ENCODE results near the gene MPRIP. TPM values are rescaled to one million over a fixed set of nuclear protein-coding genes. Genes with fewer than 3 reads are reported as not detected.
A peak's percentile ranks its signal among the peaks of the same experiment; 100 is the strongest.
"Not testable (repeated sequence)": the region's sequence is repeated elsewhere in the genome, so short reads cannot be mapped to it uniquely, and the experiment has no call there.

MPRIP gene
- total RNA-seq, 1 donor from 2014 or later, result 161 TPM

DNA sequence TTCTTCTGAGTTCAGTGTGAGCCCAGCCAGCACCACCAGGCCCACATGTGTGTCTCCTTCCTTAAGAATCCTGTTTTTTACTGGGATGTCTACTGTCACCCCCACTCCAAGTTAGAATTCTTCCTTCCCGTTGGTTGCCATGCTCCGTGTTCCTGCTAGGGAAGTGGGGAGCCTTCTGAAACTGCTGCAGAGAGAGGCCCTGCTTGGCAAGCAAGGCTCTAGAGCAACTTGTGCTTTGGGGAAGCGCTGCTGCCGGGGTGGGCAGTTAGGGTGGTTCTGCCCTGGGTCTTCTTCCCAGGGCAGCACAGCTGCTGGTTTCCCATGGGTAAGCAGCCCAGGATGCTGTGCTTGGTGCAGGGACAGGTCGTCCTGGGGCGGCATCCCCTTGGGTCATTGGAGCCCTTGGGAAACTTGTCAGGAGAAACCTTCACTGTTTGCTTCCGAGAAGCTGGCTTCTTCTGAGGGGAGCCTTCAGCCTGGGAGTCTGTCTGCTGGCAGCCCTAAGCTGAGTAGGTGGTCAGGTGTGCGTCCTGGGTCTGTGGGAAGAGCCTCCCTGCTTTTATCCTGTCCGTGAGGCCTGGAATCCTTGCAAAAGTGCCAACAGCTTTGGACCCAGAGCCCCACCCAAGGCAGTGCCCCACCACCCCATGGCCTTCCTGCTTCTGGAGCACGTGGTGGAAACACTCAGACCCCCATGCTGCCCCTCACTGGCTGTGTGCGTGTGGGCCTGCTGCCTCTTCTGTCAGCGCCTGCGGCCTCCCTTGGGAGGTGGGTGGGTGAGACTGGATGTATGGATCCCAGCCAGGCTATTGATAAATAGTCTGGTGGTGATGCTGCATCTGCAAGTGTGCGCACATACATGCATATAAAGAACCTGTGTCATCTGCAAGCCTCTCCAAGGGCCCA, 92.0 kb downstream of the MPRIP start:
- H3K4me3 Mint-ChIP-seq, result no peak overlapping the region
- DNase-seq, result no peak
- intact Hi-C loops (cut with micrococcal nuclease), result no loop called here
- no peak overlapping the region for H3K27ac Mint-ChIP-seq
- H3K9me3 Mint-ChIP-seq, result no peaks in the 10 kb centered on the region
- peaks cover 16% of the 10 kb centered on the region for H3K36me3 Mint-ChIP-seq (ENCODE audit: low read depth)
- no peaks in the 10 kb centered on the region for H3K27me3 Mint-ChIP-seq
- no peaks in the 10 kb centered on the region for H3K4me1 Mint-ChIP-seq

- no peaks in the 10 kb centered on the region for H3K9me3 Mint-ChIP-seq
- H3K36me3 Mint-ChIP-seq (ENCODE audit: low read depth), result peaks cover 15% of the 10 kb centered on the region
- no peaks in the 10 kb centered on the region for H3K4me1 Mint-ChIP-seq
- intact Hi-C loops (cut with micrococcal nuclease), result no loop called here
- no peak overlapping the region for H3K4me3 Mint-ChIP-seq
- no peak overlapping the region for H3K27ac Mint-ChIP-seq
- H3K27me3 Mint-ChIP-seq, result no peaks in the 10 kb centered on the region
- DNase-seq, result no peak
These were observed 92.7 kb downstream of the MPRIP start for GRCh38 chr17:17134957-17135333.

- DNase-seq; H3K27ac Mint-ChIP-seq; H3K9me3 Mint-ChIP-seq; H3K27me3 Mint-ChIP-seq; H3K4me1 Mint-ChIP-seq; H3K4me3 Mint-ChIP-seq; intact Hi-C loops (cut with micrococcal nuclease): not testable (repeated sequence)
- H3K36me3 Mint-ChIP-seq (ENCODE audit: low read depth), result peaks cover 15% of the 10 kb centered on the region
These were observed 94.0 kb downstream of the MPRIP start for GRCh38 chr17:17136221-17136620.

DNA sequence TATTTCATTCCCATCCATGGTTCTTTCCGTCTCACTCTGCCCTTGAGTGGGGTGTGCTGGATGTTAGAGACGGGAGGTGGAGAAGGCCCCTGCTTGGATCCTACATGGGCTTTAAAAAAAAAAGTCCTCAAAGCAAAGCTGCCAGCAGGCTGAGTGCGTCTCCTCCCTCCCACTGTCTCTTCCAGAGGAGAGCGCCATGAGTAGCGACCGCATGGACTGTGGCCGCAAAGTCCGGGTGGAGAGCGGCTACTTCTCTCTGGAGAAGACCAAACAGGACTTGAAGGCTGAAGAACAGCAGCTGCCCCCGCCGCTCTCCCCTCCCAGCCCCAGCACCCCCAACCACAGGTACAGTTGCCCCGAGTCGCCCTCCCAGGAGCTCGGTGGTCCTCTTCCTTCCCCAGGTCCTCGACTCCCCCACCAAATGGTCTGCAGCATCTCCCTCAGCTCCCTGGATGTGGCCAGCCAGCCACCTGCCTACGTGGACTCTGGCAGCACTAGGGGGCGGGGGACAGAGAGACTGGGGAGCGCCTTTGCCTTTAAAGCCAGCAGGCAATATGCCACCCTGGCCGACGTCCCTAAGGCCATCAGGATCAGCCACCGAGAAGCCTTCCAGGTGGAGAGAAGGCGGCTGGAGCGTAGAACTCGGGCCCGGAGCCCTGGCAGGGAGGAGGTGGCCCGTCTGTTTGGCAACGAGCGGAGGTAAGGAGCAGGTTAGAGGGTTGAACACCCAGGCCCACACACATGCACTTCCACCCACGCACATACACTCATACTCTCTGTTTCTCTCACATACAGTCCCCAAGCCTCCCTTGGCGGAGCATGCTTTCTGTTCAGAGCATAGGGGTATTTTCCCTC, 95.7 kb downstream of the MPRIP start:
- Mint-ChIP-seq H3K36me3 (ENCODE audit: low read depth) (peaks cover 22% of the 10 kb centered on the region), H3K27me3 (no peaks in the 10 kb centered on the region), H3K4me1 (peaks cover 7% of the 10 kb centered on the region), H3K4me3 (no peak overlapping the region), H3K27ac (no peak overlapping the region), H3K9me3 (no peaks in the 10 kb centered on the region)
- intact Hi-C loops (cut with micrococcal nuclease), result no loop called here
- no peak for DNase-seq

- peaks cover 25% of the 10 kb centered on the region for H3K36me3 Mint-ChIP-seq (ENCODE audit: low read depth)
- peaks cover 7% of the 10 kb centered on the region for H3K4me1 Mint-ChIP-seq
- H3K27me3 Mint-ChIP-seq, result no peaks in the 10 kb centered on the region
- intact Hi-C loops (cut with micrococcal nuclease), result no loop called here
- no peak for DNase-seq
- H3K9me3 Mint-ChIP-seq, result no peaks in the 10 kb centered on the region
- no peak overlapping the region for H3K27ac Mint-ChIP-seq
- H3K4me3 Mint-ChIP-seq, result no peak overlapping the region
These were observed 97.8 kb downstream of the MPRIP start for GRCh38 chr17:17139972-17140589.

GRCh38 chr17:17140590-17140980, 98.3 kb downstream of the MPRIP start:
- Mint-ChIP-seq H3K27ac (no peak overlapping the region), H3K36me3 (ENCODE audit: low read depth) (peaks cover 27% of the 10 kb centered on the region)
- intact Hi-C loops (cut with micrococcal nuclease), result no loop called here

DNA sequence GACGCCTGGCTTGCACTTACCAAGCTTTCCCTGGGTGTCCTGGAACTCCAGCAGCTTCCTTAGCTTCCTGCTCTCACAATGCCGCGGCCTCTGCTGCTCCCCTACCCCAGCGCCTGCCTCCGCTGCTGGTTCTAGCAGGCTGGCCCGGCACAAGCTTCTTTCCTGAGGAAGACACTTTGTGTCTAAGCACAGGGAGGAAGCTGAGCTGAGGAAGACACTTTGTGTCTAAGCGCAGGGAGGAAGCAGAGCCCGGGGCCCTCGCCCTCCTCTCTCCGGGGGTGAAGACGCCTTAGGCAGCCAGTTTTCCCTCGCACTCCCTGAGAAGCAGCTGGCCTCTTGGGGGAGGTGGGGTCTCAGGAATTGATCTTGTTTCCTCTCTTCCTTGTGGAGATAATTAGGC, 99.0 kb downstream of the MPRIP start:
- H3K9me3 Mint-ChIP-seq, result no peaks in the 10 kb centered on the region
- intact Hi-C loops (cut with micrococcal nuclease), result no loop called here
- no peaks in the 10 kb centered on the region for H3K27me3 Mint-ChIP-seq
- H3K4me1 Mint-ChIP-seq, result peaks cover 7% of the 10 kb centered on the region
- peaks cover 27% of the 10 kb centered on the region for H3K36me3 Mint-ChIP-seq (ENCODE audit: low read depth)
- no peak for DNase-seq
- no peak overlapping the region for H3K4me3 Mint-ChIP-seq
- no peak overlapping the region for H3K27ac Mint-ChIP-seq

More at GRCh38 chr17:17140590-17140980, 98.3 kb downstream of the MPRIP start:
- H3K4me3 Mint-ChIP-seq, result no peak overlapping the region
- no peak for DNase-seq
- no peaks in the 10 kb centered on the region for H3K9me3 Mint-ChIP-seq
- peaks cover 7% of the 10 kb centered on the region for H3K4me1 Mint-ChIP-seq
- H3K27me3 Mint-ChIP-seq, result no peaks in the 10 kb centered on the region

DNA sequence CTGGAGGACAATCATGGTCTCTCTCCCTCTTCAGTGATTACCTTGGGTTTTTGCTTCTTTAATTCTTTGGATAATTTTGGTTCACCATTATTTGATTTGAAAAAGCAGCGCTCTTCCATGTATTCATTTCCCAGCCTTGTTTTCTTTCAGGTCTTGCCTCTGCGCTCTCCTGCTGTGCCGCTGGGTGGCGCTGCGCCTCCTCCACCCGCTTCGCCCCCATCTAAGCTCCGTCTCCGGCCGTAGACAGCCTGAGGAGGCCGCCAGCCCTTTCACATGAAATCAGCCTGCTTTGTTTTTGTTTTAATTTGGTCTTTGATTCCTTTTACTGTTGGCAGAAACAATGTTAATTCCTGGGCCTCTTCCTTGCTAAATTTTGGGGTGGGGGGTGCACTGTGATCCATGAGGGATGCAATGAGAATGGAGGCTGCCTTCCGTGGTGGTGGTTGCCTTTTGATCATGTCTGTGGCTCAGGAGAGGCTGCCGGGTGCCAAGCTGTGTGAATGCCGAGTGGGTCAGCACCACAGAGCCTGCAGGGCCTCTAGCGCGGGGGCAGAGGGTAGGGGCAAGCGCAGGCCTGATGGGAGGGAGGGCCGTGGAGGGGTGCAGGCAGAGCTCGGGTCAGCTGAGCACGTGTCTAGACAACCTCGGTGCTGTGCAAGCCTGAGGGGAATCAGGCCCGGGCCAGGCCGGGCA, 99.7 kb downstream of the MPRIP start:
- H3K27me3 Mint-ChIP-seq, result no peaks in the 10 kb centered on the region
- H3K27ac Mint-ChIP-seq, result peak overlapping the region; percentile 4
- no peak overlapping the region for H3K4me3 Mint-ChIP-seq
- H3K36me3 Mint-ChIP-seq (ENCODE audit: low read depth), result peaks cover 23% of the 10 kb centered on the region
- peak; percentile 85 for DNase-seq
- H3K9me3 Mint-ChIP-seq, result no peaks in the 10 kb centered on the region
- intact Hi-C loops (cut with micrococcal nuclease), result no loop called here
- H3K4me1 Mint-ChIP-seq, result peaks cover 8% of the 10 kb centered on the region

- no peaks in the 10 kb centered on the region for H3K9me3 Mint-ChIP-seq
- no peak for DNase-seq
- H3K4me1 Mint-ChIP-seq, result peaks cover 8% of the 10 kb centered on the region
- H3K36me3 Mint-ChIP-seq (ENCODE audit: low read depth), result peaks cover 23% of the 10 kb centered on the region
- no peak overlapping the region for H3K27ac Mint-ChIP-seq
- H3K27me3 Mint-ChIP-seq, result no peaks in the 10 kb centered on the region
- intact Hi-C loops (cut with micrococcal nuclease), result no loop called here
- H3K4me3 Mint-ChIP-seq, result no peak overlapping the region
These were observed 100.3 kb downstream of the MPRIP start for GRCh38 chr17:17142556-17142955.

DNA sequence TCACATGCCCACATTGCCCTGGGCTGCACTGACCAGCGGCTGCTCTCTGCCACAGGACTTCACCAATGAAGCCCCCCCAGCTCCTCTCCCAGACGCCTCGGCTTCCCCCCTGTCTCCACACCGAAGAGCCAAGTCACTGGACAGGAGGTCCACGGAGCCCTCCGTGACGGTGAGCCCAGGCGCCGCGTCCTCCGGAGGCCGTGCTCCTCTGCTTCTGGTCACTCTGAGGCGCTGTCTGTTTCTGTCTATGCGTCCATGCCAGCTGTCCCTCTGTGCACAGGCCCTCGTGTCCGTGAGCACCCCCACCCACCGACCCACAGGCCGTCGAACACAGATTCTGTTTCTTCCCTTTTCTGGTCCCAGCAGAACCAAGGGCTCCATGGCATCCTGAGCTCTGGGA, 101.2 kb downstream of the MPRIP start:
- intact Hi-C loops (cut with micrococcal nuclease), result no loop called here
- Mint-ChIP-seq H3K36me3 (ENCODE audit: low read depth) (peaks cover 26% of the 10 kb centered on the region), H3K27me3 (no peaks in the 10 kb centered on the region), H3K9me3 (no peaks in the 10 kb centered on the region), H3K27ac (no peak overlapping the region), H3K4me3 (no peak overlapping the region), H3K4me1 (peaks cover 8% of the 10 kb centered on the region)
- DNase-seq, result no peak

DNA sequence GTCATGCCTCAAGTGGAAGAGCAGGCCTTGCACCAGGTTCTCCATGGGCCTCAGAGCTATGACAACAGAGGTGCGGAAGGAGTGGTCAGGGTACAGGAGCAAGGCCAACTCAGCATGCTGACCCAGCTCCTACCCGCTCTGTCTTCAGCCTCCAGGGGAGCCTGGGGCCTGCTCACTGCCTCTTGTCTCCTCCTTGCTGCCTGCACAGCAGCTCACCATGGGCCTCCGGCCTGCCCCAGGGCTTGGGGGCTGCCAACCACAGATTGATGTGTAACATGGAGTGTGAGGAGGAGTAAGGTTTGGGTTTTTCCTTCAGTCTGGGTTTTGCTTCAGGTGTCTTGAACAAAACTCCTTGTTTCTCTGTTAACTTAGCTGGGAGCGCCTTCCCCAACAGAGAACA, 101.8 kb downstream of the MPRIP start:
- Mint-ChIP-seq H3K4me1 (peaks cover 8% of the 10 kb centered on the region), H3K4me3 (no peak overlapping the region)

DNA sequence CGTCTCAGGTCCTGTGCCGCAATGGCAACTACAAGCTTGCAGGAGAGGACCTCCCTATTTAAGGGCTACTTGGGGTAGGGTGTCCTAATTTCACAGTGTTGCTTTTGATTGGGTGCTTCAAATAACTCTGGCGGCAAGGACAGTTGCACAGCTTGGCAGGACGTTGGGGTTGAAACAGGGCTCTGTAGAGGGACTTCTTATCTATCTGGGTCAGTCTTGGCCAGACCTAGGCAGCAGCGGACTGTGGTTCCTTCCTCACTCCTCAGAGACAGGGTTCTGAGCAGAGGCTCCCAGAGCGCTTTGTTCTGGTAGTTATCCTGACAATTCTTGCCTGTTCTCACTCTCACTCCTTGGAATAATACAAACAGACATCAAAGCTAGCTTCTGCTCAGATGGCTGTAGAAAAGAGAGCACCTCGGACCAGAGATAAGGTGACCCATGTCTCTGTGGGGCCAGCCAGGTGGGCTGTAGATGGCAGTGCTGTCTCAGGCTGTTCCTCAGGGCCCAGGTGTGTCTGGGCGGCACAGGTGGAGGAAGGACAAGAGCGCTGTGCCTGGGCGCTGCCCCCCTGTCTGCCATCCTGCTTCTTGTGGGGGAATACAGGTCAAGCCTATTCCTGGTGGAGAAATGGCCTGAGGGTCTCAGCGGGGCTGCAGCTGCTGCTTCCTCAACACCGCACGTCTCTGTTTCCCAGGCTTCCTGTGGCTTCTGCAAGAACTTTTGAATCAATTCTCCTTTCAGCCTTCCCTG, 102.8 kb downstream of the MPRIP start:
- Mint-ChIP-seq H3K4me3 (no peak overlapping the region), H3K4me1 (peaks cover 13% of the 10 kb centered on the region), H3K36me3 (ENCODE audit: low read depth) (peaks cover 36% of the 10 kb centered on the region), H3K27ac (no peak overlapping the region), H3K9me3 (no peaks in the 10 kb centered on the region), H3K27me3 (no peaks in the 10 kb centered on the region)
- intact Hi-C loops (cut with micrococcal nuclease), result no loop called here
- DNase-seq, result no peak

More for the DNA sequence above, 101.8 kb downstream of the MPRIP start:
- no peak overlapping the region for H3K27ac Mint-ChIP-seq
- DNase-seq, result no peak
- H3K9me3 Mint-ChIP-seq, result no peaks in the 10 kb centered on the region
- intact Hi-C loops (cut with micrococcal nuclease), result no loop called here
- peaks cover 29% of the 10 kb centered on the region for H3K36me3 Mint-ChIP-seq (ENCODE audit: low read depth)
- no peaks in the 10 kb centered on the region for H3K27me3 Mint-ChIP-seq
